ENCODE results near the gene GLYATL1B. TPM values are rescaled to one million over a fixed set of nuclear protein-coding genes. Genes with fewer than 3 reads are reported as not detected.
"Not testable (repeated sequence)": the region's sequence is repeated elsewhere in the genome, so short reads cannot be mapped to it uniquely, and the experiment has no call there.

GLYATL1B gene
- total RNA-seq, 2 experiments from 2014 or later: not detected

DNA sequence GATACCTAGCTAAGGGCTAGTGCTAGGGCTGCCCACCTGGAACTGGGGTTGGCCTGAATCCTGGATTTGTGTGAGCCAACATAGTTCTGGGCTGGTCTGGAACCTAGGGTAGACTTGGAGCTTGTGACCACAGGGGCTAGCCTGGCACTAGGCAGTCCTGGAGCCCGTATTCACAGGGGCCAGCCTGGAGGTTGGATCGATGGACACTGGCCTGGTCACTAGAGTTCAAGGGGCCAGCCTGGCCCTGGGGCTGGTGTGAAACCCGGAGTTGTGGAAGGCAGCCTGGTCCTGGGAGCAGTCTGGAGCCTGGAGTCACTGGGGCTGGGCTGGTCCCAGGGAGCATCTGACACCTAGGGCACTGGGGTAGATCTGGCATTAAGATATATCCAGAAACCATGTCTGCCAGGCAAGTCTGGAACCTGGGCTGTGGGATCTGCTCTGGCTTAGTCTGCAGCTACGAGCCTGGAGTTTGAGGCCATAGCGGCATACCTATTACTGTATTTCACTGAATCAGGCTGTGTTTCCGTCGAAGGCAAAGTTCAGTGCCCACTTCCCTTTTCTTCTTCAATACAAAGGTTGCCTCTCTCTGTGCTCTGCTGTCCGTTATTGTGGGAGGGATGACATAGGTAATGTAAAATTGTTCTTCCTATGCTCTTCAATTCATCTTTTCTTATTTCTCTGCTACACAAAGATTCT is 9.1 kb upstream of the GLYATL1B start:
- intact Hi-C loops (cut with DNase I, micrococcal nuclease): no loop called here
- ATAC-seq (ENCODE audit: poor library complexity) (no peak), DNase-seq (no peak)
- Mint-ChIP-seq H3K4me3 (no peak overlapping the region), H3K27me3 (peaks cover 56% of the 10 kb centered on the region), H3K36me3 (ENCODE audit: low read depth) (no peaks in the 10 kb centered on the region), H3K4me1 (ENCODE audit: low read depth) (peaks cover 12% of the 10 kb centered on the region), H3K27ac (no peak overlapping the region), H3K9me3 (no peaks in the 10 kb centered on the region)
- ChIA-PET POLR2A (no interaction called here), CTCF (no interaction called here)
- H3K27ac ChIP-seq (ENCODE audit: low read depth in 1 of 2, low read length in 2 of 2): no peak overlapping the region
- no peaks in the 10 kb centered on the region for H3K4me1 ChIP-seq (ENCODE audit: insufficient read depth, low read length)
- no peak overlapping the region for H3K4me3 ChIP-seq (ENCODE audit: low read length)
- TF ChIP-seq, protein P1, sequence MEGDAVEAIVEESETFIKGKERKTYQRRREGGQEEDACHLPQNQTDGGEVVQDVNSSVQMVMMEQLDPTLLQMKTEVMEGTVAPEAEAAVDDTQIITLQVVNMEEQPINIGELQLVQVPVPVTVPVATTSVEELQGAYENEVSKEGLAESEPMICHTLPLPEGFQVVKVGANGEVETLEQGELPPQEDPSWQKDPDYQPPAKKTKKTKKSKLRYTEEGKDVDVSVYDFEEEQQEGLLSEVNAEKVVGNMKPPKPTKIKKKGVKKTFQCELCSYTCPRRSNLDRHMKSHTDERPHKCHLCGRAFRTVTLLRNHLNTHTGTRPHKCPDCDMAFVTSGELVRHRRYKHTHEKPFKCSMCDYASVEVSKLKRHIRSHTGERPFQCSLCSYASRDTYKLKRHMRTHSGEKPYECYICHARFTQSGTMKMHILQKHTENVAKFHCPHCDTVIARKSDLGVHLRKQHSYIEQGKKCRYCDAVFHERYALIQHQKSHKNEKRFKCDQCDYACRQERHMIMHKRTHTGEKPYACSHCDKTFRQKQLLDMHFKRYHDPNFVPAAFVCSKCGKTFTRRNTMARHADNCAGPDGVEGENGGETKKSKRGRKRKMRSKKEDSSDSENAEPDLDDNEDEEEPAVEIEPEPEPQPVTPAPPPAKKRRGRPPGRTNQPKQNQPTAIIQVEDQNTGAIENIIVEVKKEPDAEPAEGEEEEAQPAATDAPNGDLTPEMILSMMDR (IDR thresholded peaks at IDR 0.05): no peak
- no peaks in the 10 kb centered on the region for H3K36me3 ChIP-seq (ENCODE audit: insufficient read depth, low read length)
- peaks cover 0 to 14% of the 10 kb centered on the region in 2 experiments for H3K27me3 ChIP-seq (ENCODE audit: control insufficient read depth in 1 of 2, insufficient read depth in 2 of 2, low read length in 2 of 2)
- H3K9me3 ChIP-seq (ENCODE audit: control insufficient read depth in 1 of 2, insufficient read depth in 1 of 2, low read length in 2 of 2): peaks cover 0 to 6% of the 10 kb centered on the region in 2 experiments

DNA sequence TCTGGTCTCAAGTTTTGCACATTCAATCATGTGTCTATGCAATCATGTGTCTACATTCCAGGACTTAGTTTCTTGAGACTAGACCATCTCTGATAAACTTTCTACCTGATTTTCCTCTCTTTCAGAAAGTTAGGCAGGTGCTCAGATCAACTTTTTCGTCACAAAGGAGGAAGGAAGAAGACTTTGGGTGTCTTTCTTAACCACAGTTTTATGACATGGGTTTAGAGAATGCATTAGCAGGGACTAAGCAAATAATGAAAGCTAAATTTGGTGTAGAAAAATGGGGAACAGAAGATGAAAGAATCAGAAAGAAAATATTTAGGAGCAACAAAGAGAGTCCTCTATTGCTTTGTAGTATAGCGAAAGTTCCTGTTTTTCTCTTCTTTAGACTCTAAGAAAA is 7.7 kb upstream of the GLYATL1B start:
- ChIA-PET POLR2A (no interaction called here), CTCF (no interaction called here)
- peaks cover 45% of the 10 kb centered on the region for H3K27me3 Mint-ChIP-seq
- H3K36me3 Mint-ChIP-seq (ENCODE audit: low read depth): no peaks in the 10 kb centered on the region
- Histone ChIP-seq H3K27me3 (ENCODE audit: control insufficient read depth in 1 of 2, insufficient read depth in 2 of 2, low read length in 2 of 2) (peaks cover 0 to 14% of the 10 kb centered on the region in 2 experiments), H3K27ac (ENCODE audit: low read depth in 1 of 2, low read length in 2 of 2) (no peak overlapping the region), H3K4me1 (ENCODE audit: insufficient read depth, low read length) (no peaks in the 10 kb centered on the region), H3K36me3 (ENCODE audit: insufficient read depth, low read length) (no peaks in the 10 kb centered on the region), H3K9me3 (ENCODE audit: control insufficient read depth in 1 of 2, insufficient read depth in 1 of 2, low read length in 2 of 2) (peaks cover 0 to 6% of the 10 kb centered on the region in 2 experiments), H3K4me3 (ENCODE audit: low read length) (no peak overlapping the region)
- H3K4me3 Mint-ChIP-seq: no peak overlapping the region
- ATAC-seq (ENCODE audit: poor library complexity) (no peak), DNase-seq (no peak)
- no peak overlapping the region for H3K27ac Mint-ChIP-seq
- peaks cover 12% of the 10 kb centered on the region for H3K4me1 Mint-ChIP-seq (ENCODE audit: low read depth)
- intact Hi-C loops (cut with DNase I, micrococcal nuclease): no loop called here
- no peaks in the 10 kb centered on the region for H3K9me3 Mint-ChIP-seq
- TF ChIP-seq, protein P1 (IDR thresholded peaks at IDR 0.05): no peak

DNA sequence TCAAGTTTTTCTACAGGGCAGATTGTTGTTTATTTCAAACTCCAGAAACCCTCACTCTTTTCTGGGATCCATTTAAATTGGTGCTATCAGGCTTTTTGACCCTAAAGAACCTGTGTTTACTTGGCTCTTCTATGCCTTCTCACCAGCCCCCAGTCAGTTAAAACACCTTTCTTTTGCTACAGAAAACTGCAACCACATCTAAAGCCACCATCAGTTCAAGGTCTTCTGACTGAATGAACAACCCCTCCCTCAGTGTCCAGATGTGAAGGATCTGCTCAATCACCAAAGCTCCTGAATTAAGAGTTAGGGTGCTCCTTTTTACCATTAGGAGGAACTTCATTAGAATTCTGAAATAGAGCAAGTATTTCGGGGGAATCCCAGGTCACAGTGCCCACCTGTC is 7.0 kb upstream of the GLYATL1B start:
- no peak for DNase-seq
- Histone ChIP-seq H3K4me1 (ENCODE audit: insufficient read depth, low read length) (no peaks in the 10 kb centered on the region), H3K27ac (ENCODE audit: low read depth in 1 of 2, low read length in 2 of 2) (no peak overlapping the region), H3K9me3 (ENCODE audit: control insufficient read depth in 1 of 2, insufficient read depth in 1 of 2, low read length in 2 of 2) (peaks cover 0 to 6% of the 10 kb centered on the region in 2 experiments), H3K4me3 (ENCODE audit: low read length) (no peak overlapping the region), H3K27me3 (ENCODE audit: control insufficient read depth in 1 of 2, insufficient read depth in 2 of 2, low read length in 2 of 2) (peaks cover 0 to 14% of the 10 kb centered on the region in 2 experiments), H3K36me3 (ENCODE audit: insufficient read depth, low read length) (no peaks in the 10 kb centered on the region)
- Mint-ChIP-seq H3K9me3 (no peaks in the 10 kb centered on the region), H3K4me1 (ENCODE audit: low read depth) (peaks cover 12% of the 10 kb centered on the region), H3K27ac (no peak overlapping the region), H3K4me3 (no peak overlapping the region), H3K36me3 (ENCODE audit: low read depth) (no peaks in the 10 kb centered on the region), H3K27me3 (peaks cover 40% of the 10 kb centered on the region)
- ChIA-PET POLR2A (no interaction called here), CTCF (interaction anchor here (0.6 kb wide), 1 partner anchor 57 kb away, joined by 3 read pairs; no protein-coding TSS in a partner anchor)
- TF ChIP-seq, protein P1 (IDR thresholded peaks at IDR 0.05): no peak
- ATAC-seq (ENCODE audit: poor library complexity): no peak
- intact Hi-C loops (cut with DNase I, micrococcal nuclease): no loop called here

DNA sequence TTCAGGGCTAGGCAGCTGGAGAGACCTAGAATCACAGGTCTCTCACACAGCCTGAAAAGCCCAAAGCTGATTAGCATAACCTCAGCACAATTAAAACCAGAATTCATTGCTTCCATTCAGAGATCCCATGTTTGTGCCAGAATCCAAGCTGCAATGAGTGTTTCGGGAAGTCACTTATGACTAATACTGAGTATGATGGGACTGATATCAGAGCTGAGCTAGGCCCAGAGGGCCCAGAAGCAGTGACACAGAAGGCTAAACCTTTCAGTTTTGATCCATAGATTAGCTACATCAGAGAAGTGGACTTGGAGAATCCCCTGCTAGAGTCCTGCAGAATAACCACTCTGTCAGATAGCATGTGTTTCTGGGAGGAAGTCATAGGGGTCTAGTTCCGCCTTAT is 5.7 kb upstream of the GLYATL1B start:
- H3K27ac ChIP-seq (ENCODE audit: low read depth in 1 of 2, low read length in 2 of 2); H3K4me3 Mint-ChIP-seq; ATAC-seq (ENCODE audit: poor library complexity); intact Hi-C loops (cut with DNase I, micrococcal nuclease); CTCF ChIA-PET; H3K36me3 ChIP-seq (ENCODE audit: insufficient read depth, low read length); POLR2A ChIA-PET; H3K9me3 ChIP-seq (ENCODE audit: control insufficient read depth in 1 of 2, insufficient read depth in 1 of 2, low read length in 2 of 2); H3K36me3 Mint-ChIP-seq (ENCODE audit: low read depth); H3K27ac Mint-ChIP-seq; H3K4me1 ChIP-seq (ENCODE audit: insufficient read depth, low read length); DNase-seq; H3K4me3 ChIP-seq (ENCODE audit: low read length); H3K9me3 Mint-ChIP-seq: not testable (repeated sequence)
- peaks cover 26% of the 10 kb centered on the region for H3K27me3 Mint-ChIP-seq
- peaks cover 12% of the 10 kb centered on the region for H3K4me1 Mint-ChIP-seq (ENCODE audit: low read depth)
- H3K27me3 ChIP-seq (ENCODE audit: control insufficient read depth in 1 of 2, insufficient read depth in 2 of 2, low read length in 2 of 2): peaks cover 0 to 14% of the 10 kb centered on the region in 2 experiments

DNA sequence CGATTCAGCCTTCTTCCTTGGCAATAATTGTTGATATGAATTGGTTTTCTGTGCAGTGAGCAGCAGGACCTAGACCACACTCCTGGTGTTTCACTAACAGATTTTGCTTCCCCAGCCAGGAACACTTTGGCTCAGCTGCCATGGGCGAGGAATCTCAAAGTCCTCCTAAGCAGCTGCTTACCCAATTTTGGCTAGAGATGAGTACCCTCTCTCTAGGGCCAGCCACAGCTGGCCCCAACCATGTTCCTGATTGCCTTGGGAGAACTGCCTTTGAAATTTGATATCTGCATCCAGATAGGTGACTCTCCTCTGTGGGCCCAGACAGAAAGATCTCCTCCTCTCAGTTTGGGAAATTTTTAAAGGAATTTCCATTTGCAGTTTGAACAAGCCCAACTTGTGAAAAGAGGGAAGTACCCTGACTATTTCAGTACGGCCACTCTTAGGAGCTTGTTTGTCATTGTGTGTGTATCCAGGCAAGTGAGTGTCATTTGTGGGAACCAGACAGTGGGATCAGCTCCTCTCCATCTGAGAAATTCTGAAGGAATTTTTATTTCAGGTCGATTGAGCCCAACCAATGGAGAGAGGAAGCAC is 4.6 kb upstream of the GLYATL1B start:
- Mint-ChIP-seq H3K27me3 (peaks cover 25% of the 10 kb centered on the region), H3K4me1 (ENCODE audit: low read depth) (peaks cover 12% of the 10 kb centered on the region)
- DNase-seq; ATAC-seq (ENCODE audit: poor library complexity); H3K36me3 ChIP-seq (ENCODE audit: insufficient read depth, low read length); H3K36me3 Mint-ChIP-seq (ENCODE audit: low read depth); H3K27ac Mint-ChIP-seq; H3K27ac ChIP-seq (ENCODE audit: low read depth in 1 of 2, low read length in 2 of 2); H3K9me3 ChIP-seq (ENCODE audit: control insufficient read depth in 1 of 2, insufficient read depth in 1 of 2, low read length in 2 of 2); H3K4me3 ChIP-seq (ENCODE audit: low read length); H3K4me1 ChIP-seq (ENCODE audit: insufficient read depth, low read length); intact Hi-C loops (cut with DNase I, micrococcal nuclease); H3K27me3 ChIP-seq (ENCODE audit: control insufficient read depth in 1 of 2, insufficient read depth in 2 of 2, low read length in 2 of 2); POLR2A ChIA-PET; H3K4me3 Mint-ChIP-seq; H3K9me3 Mint-ChIP-seq: not testable (repeated sequence)
- CTCF ChIA-PET: interaction anchor here (1.0 kb wide), 1 partner anchor 54 kb away, joined by 4 read pairs; no protein-coding TSS in a partner anchor

Data from CD4-positive, alpha-beta T cell (primary cell).